Measurements from ENCODE around the gene SPATA22.

SPATA22 gene

GRCh38 chr17:3482852-3483251 lies 11.2 kb upstream of the SPATA22 start:
- no peak for TF ChIP-seq CTCF (IDR thresholded peaks at IDR 0.05)

- TF ChIP-seq CTCF (IDR thresholded peaks at IDR 0.05): no peak
Measured at GRCh38 chr17:3479988-3480387, 8.4 kb upstream of the SPATA22 start.

GRCh38 chr17:3475812-3476610 lies 4.4 kb upstream of the SPATA22 start, which contains the start of gene ASPA:
Gene ASPA (plus strand): TSS chr17:3475997. CDS start chr17:3476160, 163 bp downstream.
- TF ChIP-seq CTCF (IDR thresholded peaks at IDR 0.05): peak; percentile 25; the same call in 1 of the 2 replicates

- TF ChIP-seq CTCF (IDR thresholded peaks at IDR 0.05): no peak
Measured at GRCh38 chr17:3475251-3475685, 3.6 kb upstream of the SPATA22 start.

GRCh38 chr17:3474212-3474611 lies 2.6 kb upstream of the SPATA22 start:
- TF ChIP-seq CTCF (IDR thresholded peaks at IDR 0.05): no peak

- TF ChIP-seq CTCF (IDR thresholded peaks at IDR 0.05): no peak
Measured at GRCh38 chr17:3472137-3472536, 518 bp upstream of the SPATA22 start.

GRCh38 chr17:3469529-3469928 lies 2.1 kb downstream of the SPATA22 start:
- TF ChIP-seq CTCF (IDR thresholded peaks at IDR 0.05): no peak

Data from LNCAP (cell line).